ENCODE data around the gene CBLC. TPM values are rescaled to one million over a fixed set of nuclear protein-coding genes. Genes with fewer than 3 reads are reported as not detected.

Gene CBLC
- polyA plus RNA-seq, 1 donor (not counting 4 experiments of a cell fraction or from before 2014, with no cell fraction given): 27.8 TPM

DNA sequence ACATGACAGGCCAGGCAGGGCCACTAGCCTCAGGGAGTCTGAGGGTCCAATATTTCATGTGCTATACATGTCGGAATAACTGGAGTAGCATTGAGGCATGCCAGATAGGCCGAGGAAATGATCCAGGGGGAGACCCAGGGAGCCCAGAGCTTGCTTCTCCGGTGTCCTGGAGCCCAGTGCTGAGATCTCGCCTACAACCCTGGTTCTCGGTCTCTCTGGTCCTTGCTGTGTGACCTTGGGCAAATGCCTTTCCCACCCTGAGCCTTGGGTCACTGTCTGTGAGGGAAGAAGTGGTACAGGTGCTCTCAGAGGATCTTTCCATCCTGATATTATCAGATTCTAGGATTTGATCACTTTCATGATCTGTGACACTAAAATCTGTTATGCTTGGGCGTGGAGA is 11.3 kb downstream of the CBLC start:
- no peak overlapping the region for H3K27ac ChIP-seq (ENCODE audit: control insufficient read depth, insufficient read depth, low read length)
- dilution Hi-C loops (cut with MboI; ENCODE audit: extremely low pct_ligation_motif_present, low sequenced_read_pairs): no loop called here

DNA sequence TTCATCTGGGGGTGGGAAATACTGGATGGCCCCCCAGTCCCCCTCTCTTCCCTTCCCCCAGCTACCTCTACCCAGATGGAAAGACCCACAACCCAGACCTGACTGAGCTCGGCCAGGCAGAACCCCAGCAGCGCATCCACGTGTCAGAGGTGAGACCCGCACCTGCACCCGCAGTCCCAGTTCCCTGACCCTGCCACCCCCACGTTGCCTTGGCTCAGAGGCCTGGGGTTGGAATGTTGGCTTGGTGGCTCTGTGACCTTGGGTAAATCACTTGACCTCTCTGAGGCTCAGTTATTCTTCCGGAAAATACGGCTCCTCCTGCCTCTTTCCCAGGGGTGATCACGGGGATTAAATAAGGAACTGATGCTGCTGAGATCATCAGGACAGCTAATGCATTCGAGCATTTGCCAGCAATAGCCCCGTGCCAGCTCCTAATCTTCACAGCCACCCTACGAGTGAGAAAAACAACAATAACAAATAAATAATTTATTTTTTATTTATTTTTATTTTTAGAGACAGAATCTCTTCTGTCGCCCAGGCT is 12.3 kb downstream of the CBLC start:
- DNase-seq (ENCODE audit: low read depth, low spot score): no peak
- H3K79me2 ChIP-seq (ENCODE audit: control insufficient read depth, insufficient read depth, low read length): peaks cover 4% of the 10 kb centered on the region
- dilution Hi-C loops (cut with MboI; ENCODE audit: extremely low pct_ligation_motif_present, low sequenced_read_pairs): no loop called here
- no peak overlapping the region for H3K9ac ChIP-seq (ENCODE audit: control insufficient read depth, extremely low read depth, insufficient read depth, low read length)
- H3K36me3 ChIP-seq (ENCODE audit: control insufficient read depth in 2 of 2, extremely low read depth in 1 of 2, insufficient read depth in 2 of 2, low read length in 2 of 2): peaks cover 30 to 43% of the 10 kb centered on the region in 2 experiments
- FAIRE-seq: no peak
- H3K9me3 ChIP-seq (ENCODE audit: control insufficient read depth, low read depth, low read length): no peaks in the 10 kb centered on the region
- TF ChIP-seq, protein P1, sequence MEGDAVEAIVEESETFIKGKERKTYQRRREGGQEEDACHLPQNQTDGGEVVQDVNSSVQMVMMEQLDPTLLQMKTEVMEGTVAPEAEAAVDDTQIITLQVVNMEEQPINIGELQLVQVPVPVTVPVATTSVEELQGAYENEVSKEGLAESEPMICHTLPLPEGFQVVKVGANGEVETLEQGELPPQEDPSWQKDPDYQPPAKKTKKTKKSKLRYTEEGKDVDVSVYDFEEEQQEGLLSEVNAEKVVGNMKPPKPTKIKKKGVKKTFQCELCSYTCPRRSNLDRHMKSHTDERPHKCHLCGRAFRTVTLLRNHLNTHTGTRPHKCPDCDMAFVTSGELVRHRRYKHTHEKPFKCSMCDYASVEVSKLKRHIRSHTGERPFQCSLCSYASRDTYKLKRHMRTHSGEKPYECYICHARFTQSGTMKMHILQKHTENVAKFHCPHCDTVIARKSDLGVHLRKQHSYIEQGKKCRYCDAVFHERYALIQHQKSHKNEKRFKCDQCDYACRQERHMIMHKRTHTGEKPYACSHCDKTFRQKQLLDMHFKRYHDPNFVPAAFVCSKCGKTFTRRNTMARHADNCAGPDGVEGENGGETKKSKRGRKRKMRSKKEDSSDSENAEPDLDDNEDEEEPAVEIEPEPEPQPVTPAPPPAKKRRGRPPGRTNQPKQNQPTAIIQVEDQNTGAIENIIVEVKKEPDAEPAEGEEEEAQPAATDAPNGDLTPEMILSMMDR (optimal IDR thresholded peaks at IDR 0.05 in 1 of 3, IDR thresholded peaks at IDR 0.05 in 1 of 3, conservative IDR thresholded peaks at IDR 0.05 in 1 of 3; ENCODE audit: extremely low read depth in 1 of 3, insufficient read depth in 2 of 3, low read length in 3 of 3): no peak
- TF ChIP-seq EZH2 (IDR thresholded peaks at IDR 0.05; ENCODE audit: low read length): no peak
- peaks cover 3% of the 10 kb centered on the region for H4K20me1 ChIP-seq (ENCODE audit: control insufficient read depth, extremely low read depth, insufficient read depth, low read length)
- H3K4me1 ChIP-seq (ENCODE audit: control insufficient read depth, extremely low read depth, insufficient read depth, low read length): no peaks in the 10 kb centered on the region
- H3K9me1 ChIP-seq (ENCODE audit: control insufficient read depth, extremely low read depth, insufficient read depth, low read length): no peaks in the 10 kb centered on the region
- no peak overlapping the region for H3K27ac ChIP-seq (ENCODE audit: control insufficient read depth, insufficient read depth, low read length)
- no peak overlapping the region for H3K4me3 ChIP-seq (ENCODE audit: control insufficient read depth in 2 of 3, extremely low read depth in 1 of 3, insufficient read depth in 2 of 3, low read depth in 1 of 3, low read length in 3 of 3)
- no peak overlapping the region for H3K4me2 ChIP-seq (ENCODE audit: control insufficient read depth, extremely low read depth, insufficient read depth, low read depth, low read length)
- H2AFZ ChIP-seq (ENCODE audit: control insufficient read depth, low read length): no peak overlapping the region
- no peaks in the 10 kb centered on the region for H3K27me3 ChIP-seq (ENCODE audit: control insufficient read depth, extremely low read depth, insufficient read depth, low read length)

More for the DNA sequence above, 11.3 kb downstream of the CBLC start:
- DNase-seq (ENCODE audit: low read depth, low spot score) (no peak), FAIRE-seq (no peak)
- TF ChIP-seq, protein P1 (optimal IDR thresholded peaks at IDR 0.05 in 1 of 3, IDR thresholded peaks at IDR 0.05 in 1 of 3, conservative IDR thresholded peaks at IDR 0.05 in 1 of 3; ENCODE audit: extremely low read depth in 1 of 3, insufficient read depth in 2 of 3, low read length in 3 of 3): no peak
- TF ChIP-seq EZH2 (IDR thresholded peaks at IDR 0.05; ENCODE audit: low read length): no peak
- no peaks in the 10 kb centered on the region for H3K9me1 ChIP-seq (ENCODE audit: control insufficient read depth, extremely low read depth, insufficient read depth, low read length)
- no peak overlapping the region for H3K4me2 ChIP-seq (ENCODE audit: control insufficient read depth, extremely low read depth, insufficient read depth, low read depth, low read length)
- H3K27me3 ChIP-seq (ENCODE audit: control insufficient read depth, extremely low read depth, insufficient read depth, low read length): no peaks in the 10 kb centered on the region
- no peaks in the 10 kb centered on the region for H3K9me3 ChIP-seq (ENCODE audit: control insufficient read depth, low read depth, low read length)
- H3K79me2 ChIP-seq (ENCODE audit: control insufficient read depth, insufficient read depth, low read length): peaks cover 6% of the 10 kb centered on the region
- no peaks in the 10 kb centered on the region for H3K4me1 ChIP-seq (ENCODE audit: control insufficient read depth, extremely low read depth, insufficient read depth, low read length)
- H3K36me3 ChIP-seq (ENCODE audit: control insufficient read depth in 2 of 2, extremely low read depth in 1 of 2, insufficient read depth in 2 of 2, low read length in 2 of 2): peaks cover 34 to 41% of the 10 kb centered on the region in 2 experiments
- no peak overlapping the region for H3K4me3 ChIP-seq (ENCODE audit: control insufficient read depth in 2 of 3, extremely low read depth in 1 of 3, insufficient read depth in 2 of 3, low read depth in 1 of 3, low read length in 3 of 3)
- H3K9ac ChIP-seq (ENCODE audit: control insufficient read depth, extremely low read depth, insufficient read depth, low read length): no peak overlapping the region
- H2AFZ ChIP-seq (ENCODE audit: control insufficient read depth, low read length): no peak overlapping the region
- H4K20me1 ChIP-seq (ENCODE audit: control insufficient read depth, extremely low read depth, insufficient read depth, low read length): peaks cover 3% of the 10 kb centered on the region

All from keratinocyte (primary cell).